Fibroblast of skin of right biceps (primary cell): ENCODE data around the gene ZNF205.
A peak's percentile ranks its signal among the peaks of the same experiment; 100 is the strongest.

Experiments used
- DNase-seq: peaks from one replicate; pipeline ENCODE4 v3.0.0-alpha.2; 2013

The ZNF205 gene

DNA sequence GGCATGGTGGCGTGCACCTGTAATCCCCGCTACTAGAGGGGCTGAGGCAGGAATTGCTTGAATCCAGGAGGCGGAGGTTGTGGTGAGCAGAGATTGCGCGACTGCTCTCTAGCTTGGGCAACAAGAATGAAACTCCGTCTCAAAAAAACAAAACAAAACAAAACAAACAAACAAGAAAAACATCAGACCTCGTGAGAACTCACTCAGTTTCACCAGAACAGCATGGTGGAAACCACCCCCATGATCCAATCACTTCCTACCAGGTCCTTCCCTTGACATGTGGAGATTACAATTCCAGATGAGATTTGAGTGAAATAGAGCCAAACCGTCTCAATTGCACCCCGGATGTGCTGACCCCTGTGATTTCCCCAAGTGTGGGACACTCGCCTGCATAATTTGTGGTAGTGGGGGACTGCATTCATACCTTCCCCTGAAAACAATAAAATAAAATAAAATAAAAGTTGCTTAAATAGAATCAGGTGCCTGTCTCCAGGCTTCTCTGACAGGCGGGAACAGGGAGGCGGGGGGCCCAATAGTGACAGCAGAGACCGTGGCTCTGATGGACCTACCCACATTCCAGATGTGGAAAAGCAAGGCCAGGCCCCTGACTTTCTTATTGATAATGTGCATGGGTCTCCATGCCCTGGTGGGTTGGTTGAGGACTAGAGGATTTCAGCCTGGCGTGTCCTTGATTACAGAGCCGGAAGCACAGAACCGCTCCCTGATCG lies 26.4 kb upstream of the ZNF205 start:
- DNase-seq: no peak

DNA sequence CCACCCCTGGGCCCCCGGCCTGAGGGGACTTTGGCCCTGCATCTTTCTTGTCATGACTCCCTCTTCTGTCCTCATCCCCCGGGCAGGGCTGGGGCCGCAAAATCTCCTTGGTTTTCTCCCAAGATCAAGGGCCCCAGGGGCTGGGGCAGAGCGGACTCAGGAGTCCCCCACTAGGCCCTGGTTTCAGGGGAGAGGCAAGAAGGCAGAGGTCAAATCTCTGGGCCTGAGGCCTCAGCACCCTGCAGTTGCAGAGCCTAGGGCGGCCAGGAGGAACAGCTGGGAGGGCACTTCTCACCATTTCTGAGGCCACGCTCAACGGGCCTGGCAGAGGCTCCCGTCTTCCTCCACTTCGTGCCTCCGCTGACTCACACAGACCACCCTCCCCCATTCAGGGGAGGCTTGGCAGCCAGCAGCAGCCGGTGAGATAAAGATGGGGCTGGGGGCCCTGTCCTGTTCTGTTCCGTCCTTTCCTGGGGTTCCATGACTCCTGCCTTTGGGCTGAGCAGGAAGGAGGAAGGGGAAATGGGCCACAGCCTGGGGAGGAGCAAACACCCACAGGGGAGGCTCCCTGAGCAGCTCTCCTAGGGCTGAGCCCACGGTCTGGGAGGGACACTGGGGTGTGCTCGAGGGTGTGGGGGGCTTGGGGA lies 25.7 kb upstream of the ZNF205 start:
- no peak for DNase-seq

DNA sequence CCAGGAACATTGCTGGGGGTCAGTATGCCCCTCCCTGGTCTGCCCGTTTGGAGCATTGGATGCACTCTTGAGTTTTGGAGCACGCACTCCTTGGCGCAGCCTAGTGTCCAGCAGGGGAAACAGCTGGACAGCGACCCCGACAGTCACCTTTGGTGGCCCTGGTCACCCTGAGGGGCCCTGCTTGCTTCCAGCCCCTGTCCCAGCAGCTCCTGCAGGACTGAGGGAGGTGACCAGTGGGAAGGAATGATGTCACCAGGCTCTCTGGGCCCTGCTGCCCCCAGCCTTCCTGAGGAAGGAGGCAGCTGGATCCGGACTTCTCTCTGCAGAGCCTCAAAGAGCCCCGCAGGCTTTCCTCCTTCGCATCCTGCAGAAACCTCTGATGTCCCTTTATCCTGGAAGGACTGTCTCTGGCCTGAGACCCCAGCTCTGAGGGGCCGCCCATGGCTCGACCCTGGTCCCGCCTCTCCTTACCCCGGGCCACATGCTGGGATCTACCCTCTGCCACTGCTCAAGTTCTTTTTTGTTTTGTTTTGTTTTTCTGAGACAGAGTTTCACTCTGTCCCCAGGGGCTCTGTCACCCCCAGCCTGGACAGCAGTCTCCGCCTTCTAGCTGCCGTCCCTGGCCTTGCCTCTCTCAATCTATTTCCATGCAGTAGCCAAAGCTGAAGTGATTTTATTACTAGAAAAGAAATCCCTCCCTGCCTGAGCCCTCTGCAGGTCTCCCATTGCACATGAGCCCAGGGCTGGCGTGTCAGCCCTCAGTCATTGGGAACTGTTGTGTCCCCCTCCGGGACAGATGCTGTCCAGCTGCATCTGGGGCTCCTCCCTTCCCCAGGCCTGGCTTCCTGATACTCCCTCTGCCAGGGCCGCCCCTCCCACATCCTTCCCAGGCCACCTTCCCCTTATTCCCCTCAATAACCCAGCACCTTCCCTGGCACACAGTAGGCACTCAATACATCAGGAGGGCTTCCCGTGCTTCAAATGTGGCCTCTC lies 24.8 kb upstream of the ZNF205 start:
- no peak for DNase-seq

DNA sequence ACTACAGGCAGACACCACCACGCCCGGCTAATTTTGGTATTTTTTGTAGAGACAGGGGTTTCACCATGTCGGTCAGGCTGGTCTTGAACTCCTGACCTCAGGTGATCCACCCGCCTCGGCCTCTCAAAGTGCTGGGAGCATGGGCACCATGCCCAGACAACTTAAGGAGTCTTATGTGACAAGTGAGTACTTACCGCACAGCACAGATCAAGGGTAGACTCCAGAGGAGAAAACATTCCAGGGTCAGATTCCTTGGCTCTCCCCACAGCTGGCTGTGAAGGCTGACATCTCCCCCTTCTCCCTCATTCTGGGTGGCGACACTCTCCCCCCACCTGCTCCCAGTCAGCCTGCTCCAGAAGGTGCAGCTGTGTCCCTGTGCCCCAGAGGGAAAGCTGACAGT lies 23.9 kb upstream of the ZNF205 start:
- DNase-seq: no peak

DNA sequence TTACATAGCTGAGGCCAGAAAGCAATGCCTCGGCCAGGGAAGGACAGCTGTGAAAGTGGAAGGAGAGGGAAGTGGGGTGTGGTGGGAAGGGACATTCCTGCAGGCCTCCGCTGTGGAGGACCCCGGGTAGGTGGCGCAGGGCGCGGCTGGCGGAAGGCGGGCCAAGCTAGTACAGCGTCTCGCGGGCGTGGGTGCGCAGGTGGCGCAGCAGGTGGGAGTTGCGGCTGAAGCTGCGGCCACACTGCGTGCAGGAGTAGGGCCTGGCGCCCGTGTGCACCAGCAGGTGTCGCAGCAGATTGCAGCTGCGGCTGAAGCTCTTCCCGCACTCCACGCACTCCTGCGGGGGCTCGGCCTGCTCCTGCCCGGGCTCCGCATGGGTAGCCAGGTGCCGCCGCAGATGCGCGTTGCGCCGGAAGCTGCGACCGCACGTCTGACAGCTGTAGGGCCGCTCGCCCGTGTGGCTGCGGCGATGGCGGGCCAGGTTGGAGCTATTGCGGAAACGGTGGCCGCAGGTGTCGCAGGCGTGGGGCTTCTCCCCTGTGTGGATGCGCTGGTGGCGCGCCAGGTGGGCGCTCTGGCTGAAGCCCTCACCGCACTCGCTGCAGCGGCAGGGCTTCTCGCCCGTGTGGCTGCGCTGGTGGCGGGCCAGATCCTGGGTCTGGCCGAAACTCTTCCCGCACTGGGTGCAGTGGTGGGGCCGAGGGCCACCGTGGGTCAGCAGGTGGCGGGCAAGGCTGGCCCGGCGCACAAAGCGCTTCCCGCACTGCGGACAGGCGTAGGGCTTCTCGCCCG lies 23.3 kb upstream of the ZNF205 start:
- DNase-seq: no peak

DNA sequence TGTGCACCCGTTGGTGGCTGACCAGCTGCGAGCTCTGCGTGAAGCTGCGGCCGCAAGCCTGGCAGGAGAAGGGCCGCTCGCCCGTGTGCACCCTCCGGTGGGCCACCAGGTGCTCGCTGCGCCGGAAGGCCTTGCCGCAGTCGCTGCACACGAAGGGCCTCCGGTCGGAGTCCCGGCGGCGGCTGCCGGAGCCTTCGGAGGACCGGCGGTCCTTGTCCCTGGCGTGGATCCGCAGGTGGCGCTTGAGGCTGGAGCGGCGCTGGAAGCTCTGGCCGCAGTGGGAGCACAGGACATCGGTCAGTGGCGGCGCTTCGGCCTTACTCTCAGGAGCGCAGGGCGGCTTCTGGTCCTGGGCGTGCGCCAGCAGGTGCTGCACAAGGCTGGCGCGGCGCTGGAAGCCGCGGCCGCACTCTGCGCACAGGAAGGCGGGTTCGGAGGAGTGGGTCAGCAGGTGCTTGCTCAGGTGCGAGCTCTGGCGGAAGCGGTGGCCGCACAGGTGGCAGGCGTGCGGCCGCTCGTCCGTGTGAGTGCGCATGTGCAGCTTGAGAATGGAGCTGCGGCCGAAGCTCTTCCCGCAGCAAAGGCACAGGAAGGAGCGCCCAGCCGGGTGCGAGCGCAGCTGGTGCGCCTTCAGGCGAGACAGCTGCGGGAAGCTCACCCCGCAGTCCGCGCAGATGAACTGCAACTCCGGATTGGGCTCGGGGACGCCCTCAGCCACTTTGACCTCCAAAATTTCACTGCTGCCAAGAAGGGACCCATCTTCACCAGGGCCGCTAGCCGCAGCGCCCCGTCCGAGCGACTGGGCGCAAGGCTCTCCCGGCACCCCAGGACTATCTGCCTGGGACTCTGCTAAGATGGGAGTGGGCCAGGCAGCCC lies 22.4 kb upstream of the ZNF205 start:
- no peak for DNase-seq

DNA sequence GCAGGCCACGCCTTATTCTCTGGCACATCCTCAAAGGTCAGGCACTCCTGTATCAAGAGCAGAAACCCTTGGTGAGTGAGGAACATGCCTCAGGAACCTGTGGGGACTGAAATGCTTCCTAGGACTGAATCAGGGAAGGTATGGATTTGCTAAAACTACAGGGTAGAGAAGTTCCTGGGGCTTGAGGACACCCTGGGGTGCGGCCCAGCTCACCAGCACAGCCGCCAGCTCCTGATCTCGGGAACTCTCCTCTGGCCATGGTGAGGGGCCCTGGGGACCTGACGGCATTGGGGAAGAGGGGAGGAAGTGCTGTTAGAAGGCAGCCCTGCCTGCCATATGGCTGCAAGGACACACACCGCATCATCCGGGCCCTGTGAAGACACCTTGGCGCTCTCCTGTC lies 20.8 kb upstream of the ZNF205 start:
- DNase-seq: no peak

DNA sequence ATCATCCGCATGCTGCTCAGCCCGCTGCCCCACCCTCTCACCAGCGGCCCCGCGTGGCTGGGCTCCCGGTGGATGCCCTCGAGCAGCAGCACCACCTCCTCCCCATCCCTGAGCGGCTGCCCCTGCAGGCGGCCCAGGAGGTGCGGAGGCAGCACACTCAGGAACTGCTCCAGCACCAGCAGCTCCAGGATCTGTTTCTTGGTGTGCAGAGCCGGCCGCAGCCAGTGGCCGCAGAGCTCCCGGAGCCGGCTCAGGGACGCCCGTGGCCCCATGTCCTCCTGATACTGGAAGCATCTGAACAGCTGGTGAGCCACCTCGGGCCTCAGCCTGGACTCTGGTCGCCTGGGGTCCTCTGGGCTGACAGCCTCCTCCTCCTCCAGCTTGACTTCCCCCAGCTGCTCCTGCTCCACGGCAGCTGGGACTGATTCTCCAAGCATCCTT lies 19.9 kb upstream of the ZNF205 start:
- DNase-seq: no peak

DNA sequence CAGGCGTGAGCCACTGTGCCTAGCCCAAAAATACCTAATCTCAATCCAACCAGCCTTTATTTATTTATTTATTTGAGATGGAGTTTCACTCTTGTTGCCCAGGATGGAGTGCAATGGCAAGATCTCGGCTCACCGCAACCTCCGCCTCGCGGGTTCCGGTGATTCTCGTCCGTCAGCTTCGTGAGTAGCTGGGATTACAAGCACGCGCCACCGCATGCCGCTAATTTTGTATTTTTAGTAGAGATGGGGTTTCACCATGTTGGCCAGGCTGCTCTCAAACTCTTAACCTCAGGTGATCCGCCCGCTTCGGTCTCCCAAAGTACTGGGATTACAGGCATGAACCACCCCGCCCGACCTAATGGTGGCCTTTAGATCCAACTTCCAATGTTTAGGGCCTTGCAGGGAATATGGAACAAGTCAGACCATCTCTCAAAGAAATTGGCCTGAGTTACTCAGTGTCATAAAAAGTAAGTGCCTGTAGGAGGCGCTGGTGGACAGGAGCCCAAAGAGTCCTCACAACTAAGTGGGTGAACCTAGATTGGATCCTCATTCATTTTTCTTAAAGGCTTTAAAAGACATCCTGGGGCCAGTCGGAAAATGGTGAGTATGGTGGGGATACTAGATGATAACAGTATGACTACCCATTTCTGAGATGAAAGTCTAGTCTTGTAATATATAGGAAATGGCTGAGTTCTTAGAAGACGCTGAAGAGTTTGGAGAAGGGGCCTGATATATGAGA lies 17.9 kb upstream of the ZNF205 start:
- peak; percentile 14 for DNase-seq

DNA sequence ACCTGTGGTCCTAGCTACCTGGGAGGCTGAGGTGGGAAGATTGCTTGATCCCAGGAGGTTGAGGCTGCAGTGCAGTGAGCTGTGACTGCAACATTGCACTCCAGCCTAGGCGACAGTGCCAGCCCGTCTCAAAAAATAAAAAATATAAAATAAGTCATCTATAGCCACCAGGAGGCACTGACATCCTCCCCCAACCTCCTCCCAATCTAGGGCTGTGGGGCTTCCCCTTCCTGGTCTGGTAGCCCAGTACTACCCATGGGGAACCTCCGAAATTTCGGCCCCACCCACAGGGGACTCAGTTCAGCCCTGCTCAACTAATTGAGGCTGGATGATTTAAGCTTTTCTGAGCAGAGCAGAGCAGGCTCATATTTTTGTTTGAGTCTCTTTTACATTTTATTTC lies 16.5 kb upstream of the ZNF205 start:
- DNase-seq: no peak

DNA sequence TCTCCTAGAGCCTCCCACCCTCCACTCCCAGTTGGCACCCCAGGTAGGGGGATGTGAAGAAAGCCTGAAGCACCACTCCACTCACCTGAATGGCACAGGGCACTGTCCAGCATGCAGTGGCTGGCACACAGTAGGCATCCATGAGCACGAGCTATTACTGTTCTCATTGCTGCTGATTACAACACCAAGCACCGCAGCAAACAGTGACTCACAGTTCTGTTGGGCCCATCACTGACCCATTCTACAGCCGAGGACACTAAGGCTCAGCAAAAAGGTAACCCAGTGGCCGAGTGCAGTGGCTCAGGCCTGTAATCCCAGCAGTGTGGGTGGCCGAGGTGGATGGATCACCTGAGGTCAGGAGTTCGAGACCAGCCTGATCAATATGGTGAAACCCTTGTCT lies 16.0 kb upstream of the ZNF205 start:
- no peak for DNase-seq

DNA sequence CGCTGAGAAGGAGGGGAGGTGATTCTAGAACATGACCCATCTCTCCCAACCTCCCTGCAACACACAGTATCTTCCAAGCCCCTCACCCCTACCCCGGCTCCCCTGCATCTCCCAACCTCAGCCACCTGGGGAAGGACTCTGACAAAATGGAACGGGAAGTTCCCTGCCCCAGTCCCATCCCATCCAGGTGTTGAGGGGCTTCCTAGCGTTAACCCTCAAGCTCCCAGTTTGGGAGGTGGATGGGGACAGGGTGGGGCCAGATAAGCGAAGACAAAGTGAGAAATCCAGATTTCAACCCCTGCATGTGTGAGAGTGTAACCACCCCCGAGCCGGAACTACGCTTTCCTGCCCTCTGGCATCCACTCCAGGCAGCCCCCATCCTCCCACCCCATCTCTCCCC lies 15.1 kb upstream of the ZNF205 start:
- DNase-seq: no peak

DNA sequence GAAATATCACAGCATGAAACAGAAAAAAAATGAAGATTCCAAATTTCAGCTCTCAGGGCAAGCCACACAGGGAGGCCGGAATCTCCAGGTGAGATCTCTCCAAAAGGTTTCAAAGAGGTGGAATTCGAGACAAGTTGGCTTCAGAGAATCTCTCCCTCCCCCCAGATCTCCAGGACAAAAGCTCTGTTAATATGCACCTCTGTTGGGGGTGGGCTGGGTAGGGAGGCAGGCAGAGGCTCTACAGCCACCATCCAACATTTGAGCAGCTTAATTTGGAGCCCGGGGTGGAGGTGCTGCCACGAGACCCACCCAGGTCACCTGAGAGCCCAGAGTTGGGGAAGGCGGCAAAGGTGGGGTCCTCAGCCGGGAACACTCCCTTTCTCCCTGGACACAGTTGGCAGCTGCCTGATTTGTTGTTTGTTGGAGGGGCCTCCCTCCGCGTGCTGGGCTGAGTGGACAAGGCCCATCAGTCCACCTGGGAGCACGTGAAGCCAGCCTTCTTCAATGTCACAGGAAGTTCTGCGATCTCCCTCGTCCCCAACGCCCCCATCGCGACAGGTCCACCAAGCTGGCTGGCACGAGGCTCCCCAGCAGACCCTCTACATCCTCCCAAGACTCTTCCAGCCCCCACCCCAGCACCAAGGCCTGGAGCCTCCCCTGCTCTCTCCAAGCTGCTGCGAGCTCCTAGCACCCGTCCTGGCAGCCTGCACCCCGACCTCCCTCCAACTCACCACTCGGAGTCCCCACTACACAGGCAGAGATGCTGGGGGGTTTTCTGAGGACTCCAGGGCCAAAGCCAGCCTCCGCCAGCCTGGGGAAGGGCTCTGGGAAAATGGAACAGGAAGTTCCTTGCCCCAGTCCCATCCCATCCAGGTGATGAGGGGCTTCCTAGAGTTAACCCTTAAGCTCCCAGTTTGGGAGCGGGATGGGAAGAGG lies 13.7 kb upstream of the ZNF205 start, which contains the start of gene ZSCAN10:
Gene ZSCAN10, minus strand, starts transcription at position 836 of the 936 bp plus-strand sequence. CDS start 6,357 bp downstream, outside the sequence.
- DNase-seq: no peak

DNA sequence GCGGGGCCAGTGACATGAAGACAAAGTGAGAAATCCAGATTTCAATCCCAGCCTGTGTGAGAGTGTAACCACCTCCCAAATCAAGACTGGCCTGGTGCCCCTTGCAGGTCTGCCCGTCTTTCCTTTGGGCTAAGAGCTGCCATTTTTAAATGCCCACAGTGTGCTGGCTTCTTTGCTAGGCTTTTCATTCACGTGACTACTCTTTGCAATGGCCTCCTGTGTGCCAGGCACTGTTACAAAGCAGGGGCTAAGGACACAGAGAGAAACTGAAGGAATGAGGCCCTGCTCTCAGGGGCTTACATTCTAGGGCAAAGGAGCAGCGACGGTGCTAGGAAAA lies 13.0 kb upstream of the ZNF205 start:
- DNase-seq: no peak

DNA sequence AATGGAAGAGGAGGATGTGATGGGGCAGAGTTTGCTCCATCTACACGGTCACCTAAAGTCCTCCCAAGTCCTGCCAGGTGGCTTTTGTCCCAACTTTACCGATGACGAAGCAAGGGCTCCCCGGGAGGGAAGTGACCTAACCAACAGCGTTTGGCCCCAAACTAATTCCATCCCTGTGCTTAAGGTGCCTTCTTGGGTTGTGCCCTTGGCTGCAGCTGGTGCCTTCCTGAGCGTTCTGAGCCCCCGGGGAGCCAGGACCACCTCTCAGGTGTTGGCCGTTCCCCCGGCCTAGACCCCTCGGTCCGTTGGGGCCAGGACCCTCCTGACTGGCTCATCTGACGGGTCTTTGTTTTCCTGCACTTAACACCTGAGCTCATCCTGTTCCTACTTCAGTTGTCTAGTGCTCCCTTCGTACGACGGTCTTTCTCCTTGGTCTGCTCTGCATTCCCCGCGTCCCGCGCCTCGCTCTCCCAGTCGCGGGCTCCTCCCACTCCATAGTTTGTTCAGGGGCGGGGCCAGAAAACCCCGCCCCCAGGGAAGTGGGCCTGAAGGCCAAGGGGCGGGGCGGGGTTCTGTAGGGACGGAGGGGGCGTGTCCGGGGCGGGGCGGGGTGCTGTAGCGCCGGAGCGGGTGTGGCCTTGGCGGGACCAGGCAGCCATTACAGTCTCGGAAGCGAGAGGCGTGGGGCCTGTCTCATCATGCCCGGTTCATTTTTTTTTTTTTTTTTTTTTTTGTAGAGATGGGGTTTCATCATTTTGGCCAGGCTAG lies 12.5 kb upstream of the ZNF205 start:
- peak; percentile 90 for DNase-seq

DNA sequence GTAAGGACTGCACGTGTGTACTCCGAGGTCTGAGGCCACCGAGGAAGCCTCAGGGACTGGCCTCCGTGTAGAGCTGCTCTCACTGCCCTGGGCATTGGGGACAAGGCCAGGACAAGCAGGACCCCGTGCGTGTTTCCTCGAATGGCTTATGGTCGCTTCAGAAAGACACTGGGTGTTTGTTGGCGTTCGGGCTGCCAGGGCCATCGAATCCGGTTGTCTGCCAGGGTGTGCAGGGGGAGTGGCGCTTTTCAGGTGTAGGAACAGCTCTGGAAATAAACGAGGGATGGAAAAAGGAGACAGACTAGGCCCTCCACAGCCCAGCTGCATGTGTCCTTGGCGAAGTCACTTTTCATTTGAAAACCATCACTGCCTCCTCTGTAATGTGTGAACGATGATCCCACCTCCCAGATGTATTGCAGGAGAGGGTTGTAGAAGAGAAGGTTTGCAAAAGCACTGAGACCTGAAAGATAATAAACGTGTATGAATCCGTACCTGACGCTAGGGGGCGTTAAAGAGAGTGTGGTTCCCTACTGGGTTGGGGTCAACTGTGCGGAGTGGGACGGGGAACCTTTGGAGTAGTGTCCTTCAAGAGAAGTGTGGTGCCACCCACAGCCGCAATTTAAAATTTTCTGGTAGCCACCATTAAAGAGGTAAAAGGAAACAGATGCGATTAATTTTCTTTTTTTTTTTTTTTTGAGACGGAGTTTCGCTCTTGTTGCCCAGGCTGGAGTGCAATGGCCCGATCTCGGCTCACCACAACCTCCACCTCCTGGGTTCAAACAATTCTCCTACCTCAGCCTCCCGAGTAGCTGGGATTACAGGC lies 11.2 kb upstream of the ZNF205 start:
- DNase-seq: peak; percentile 42

DNA sequence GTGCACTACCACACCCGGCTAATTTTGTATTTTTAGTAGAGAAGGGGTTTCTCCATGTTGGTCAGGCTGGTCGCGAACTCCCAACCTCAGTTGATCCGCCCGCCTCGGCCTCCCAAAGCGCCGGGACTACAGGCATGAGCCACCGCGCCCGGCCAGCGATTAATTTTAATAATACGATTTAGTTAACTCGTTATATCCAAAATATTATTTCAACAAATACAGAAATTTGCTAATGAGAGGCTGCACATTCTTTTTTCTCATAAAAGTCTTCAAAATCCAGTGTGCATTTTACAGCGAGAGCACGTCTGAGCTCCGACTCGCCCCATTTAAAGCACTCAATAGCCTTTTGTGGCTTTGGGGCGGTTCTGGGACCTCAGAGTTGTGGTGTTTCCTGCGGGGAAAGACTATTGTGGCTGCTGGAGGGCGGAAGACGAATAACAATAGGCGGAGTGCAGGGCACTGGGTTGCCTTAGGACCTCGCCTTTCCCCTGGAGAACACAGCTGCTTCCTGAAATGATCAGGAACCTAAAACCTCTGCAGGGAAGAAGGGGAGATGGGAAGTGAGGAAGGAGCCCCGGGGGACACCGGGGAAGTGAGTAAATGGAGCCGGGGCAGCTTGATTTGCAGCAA lies 10.4 kb upstream of the ZNF205 start:
- DNase-seq: no peak
